Kidney epithelial cell (primary cell): ENCODE results near the gene PTOV1. TPM values are rescaled to one million over a fixed set of nuclear protein-coding genes. Genes with fewer than 3 reads are reported as not detected.

Experiments
- DNase-seq: peaks from one replicate; pipeline ENCODE4 v3.0.0-alpha.2; 2010; ENCODE audit warnings: low read depth
- H3K27me3 ChIP-seq: 2 replicates; pipeline ENCODE4 v1.6.0; 2011; ENCODE audit warnings: low read length; ENCODE audit not compliant: control insufficient read depth, insufficient read depth
- H3K36me3 ChIP-seq: 2 replicates; pipeline ENCODE4 v1.5.1; 2011; ENCODE audit warnings: low read length; ENCODE audit not compliant: control insufficient read depth, insufficient read depth
- H3K4me3 ChIP-seq: 2 replicates; pipeline ENCODE4 v1.5.1; 2011; ENCODE audit warnings: low read depth, mild to moderate bottlenecking, control low read depth, low read length
- CTCF ChIP-seq: IDR thresholded peaks from 2 replicates; pipeline ENCODE4 v1.5.1; 2011; ENCODE audit warnings: mild to moderate bottlenecking, moderate library complexity, low read length, control low read depth, inconsistent platforms; ENCODE audit not compliant: insufficient read depth, poor library complexity, severe bottlenecking
- total RNA-seq: library from RNA; depleted of rRNA; stranded (reverse); fragments of >200 nt; gene quantifications from 2 replicates; pipeline ENCODE4 v1.2.3, GENCODE V29; 2015

Gene PTOV1
- total RNA-seq, 1 donor from 2014 or later = 47.9 TPM

GRCh38 chr19:49857838-49858087 is 6.8 kb downstream of the PTOV1 start:
- H3K27me3 ChIP-seq = no peaks in the 10 kb centered on the region
- TF ChIP-seq CTCF = no peak
- H3K4me3 ChIP-seq = no peak overlapping the region
- DNase-seq = no peak
- peaks cover 14% of the 10 kb centered on the region for H3K36me3 ChIP-seq

GRCh38 chr19:49858088-49858985 is 7.4 kb downstream of the PTOV1 start:
- no peak for DNase-seq
- Histone ChIP-seq H3K27me3 (no peaks in the 10 kb centered on the region), H3K4me3 (no peak overlapping the region), H3K36me3 (peaks cover 14% of the 10 kb centered on the region)
- no peak for TF ChIP-seq CTCF

GRCh38 chr19:49859682-49860335 is 8.8 kb downstream of the PTOV1 start:
- TF ChIP-seq CTCF = no peak
- Histone ChIP-seq H3K4me3 (no peak overlapping the region), H3K27me3 (no peaks in the 10 kb centered on the region), H3K36me3 (peaks cover 15% of the 10 kb centered on the region)
- DNase-seq = no peak

GRCh38 chr19:49860336-49861102 is 9.6 kb downstream of the PTOV1 start:
- peaks cover 14% of the 10 kb centered on the region for H3K36me3 ChIP-seq
- H3K4me3 ChIP-seq = no peak overlapping the region
- H3K27me3 ChIP-seq = no peaks in the 10 kb centered on the region
- no peak for TF ChIP-seq CTCF
- DNase-seq = no peak

- H3K36me3 ChIP-seq = peaks cover 14% of the 10 kb centered on the region
- DNase-seq = no peak
- H3K4me3 ChIP-seq = no peak overlapping the region
- TF ChIP-seq CTCF = no peak
- H3K27me3 ChIP-seq = no peaks in the 10 kb centered on the region
Measured at GRCh38 chr19:49861107-49861506, 10.1 kb downstream of the PTOV1 start.
